GM21447 (cell line): ENCODE results near the gene SHBG.

Experiments used
- ATAC-seq: cut with Tn5 transposase; IDR thresholded peaks from one replicate; pipeline ENCODE4 v1.9.1; 2021; ENCODE audit not compliant: unreplicated experiment

SHBG gene

DNA sequence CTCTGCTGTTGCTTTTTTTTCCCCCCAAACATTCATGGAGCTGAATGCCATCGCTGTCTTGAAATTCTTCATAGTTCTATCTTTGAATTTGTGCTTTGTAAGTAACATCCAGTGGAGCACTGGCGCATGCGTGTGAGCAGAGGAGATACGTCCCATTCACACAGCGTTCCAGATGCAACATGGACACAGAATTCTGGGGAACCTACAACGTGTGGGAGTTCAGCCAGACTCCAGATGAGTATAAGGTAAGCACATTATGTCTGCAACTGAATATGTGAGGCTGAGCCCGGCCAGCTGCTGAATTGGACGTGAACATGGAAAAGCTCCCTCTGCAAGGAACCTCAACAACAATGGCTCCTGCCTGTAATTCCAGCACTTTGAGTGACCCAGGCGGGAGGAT lies 16.5 kb downstream of the SHBG start:
- no peak for ATAC-seq

DNA sequence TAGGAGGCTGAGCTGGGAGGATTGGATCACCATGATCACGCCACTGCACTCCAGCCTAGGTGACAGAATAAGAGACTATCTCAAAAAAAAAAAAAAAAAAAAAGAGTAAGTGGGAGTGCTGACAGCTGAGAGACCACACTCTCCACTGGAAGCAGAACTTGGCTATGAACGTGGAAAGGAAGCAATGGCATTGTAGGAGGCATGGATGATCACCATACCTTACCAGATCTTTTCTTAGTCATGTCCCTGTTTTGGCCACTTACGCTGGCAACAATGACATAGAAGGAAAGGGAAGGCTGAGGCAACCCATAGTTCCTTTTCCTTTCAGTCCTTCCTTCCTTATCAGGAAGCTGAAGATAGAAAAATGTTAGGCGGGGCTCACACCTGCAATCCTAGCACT lies 17.1 kb downstream of the SHBG start:
- no peak for ATAC-seq

DNA sequence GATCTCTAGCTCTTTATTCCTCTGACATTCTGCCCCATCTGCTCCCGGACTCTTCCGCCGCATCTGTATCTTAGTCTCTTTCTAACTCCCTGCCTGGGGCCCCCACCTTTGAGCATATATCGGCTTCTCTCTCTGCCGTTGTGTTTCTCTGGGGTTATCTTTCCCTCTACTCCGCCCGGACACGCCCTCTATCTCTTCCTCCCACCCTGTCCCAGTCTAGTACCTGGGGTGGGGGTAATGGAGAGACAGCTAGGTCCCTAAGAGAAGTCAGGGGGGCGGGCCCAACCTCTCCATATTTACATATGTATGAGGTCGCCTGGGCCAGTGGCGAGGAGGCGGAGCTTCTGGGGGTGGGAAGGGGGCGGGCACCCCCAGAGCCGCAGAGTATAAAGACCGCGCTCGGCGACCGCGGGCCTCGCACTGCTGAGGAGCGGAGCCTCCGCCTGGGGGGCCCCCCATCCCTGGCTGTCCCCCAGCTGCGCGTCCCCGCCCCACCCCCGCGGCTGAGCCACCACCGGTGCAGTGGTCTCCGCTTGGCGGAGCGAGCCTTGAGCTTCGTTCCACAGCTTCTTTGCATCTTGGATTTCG lies 20.7 kb downstream of the SHBG start, which contains the start of gene ATP1B2:
Gene ATP1B2 (plus strand): TSS at position 418 of the 588 bp plus-strand sequence. CDS start 593 bp downstream, outside the sequence.
- ATAC-seq: no peak

DNA sequence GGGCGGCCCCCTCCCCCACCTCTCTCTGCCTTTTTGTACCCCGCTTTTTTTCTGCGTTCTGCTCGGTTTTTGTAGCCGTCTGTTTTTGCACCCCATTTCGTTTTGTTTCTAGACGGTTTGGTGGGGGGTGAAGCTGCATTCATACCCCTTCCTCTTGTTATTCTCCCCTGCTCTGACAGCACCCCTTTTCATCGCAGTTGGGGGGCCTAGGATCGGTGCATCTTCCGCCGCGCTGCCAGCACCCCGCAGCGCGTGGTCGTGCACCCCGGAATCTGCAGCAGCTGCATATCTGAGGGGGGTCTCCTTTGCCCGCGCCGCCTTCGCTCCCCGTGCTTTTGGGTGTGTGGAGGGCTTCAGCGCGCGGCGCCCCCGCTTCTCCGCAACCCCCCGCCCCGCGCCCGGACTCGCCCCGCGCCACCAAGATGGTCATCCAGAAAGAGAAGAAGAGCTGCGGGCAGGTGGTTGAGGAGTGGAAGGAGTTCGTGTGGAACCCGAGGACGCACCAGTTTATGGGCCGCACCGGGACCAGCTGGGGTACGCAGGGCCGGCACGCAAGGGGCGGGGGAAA lies 21.2 kb downstream of the SHBG start:
- no peak for ATAC-seq

DNA sequence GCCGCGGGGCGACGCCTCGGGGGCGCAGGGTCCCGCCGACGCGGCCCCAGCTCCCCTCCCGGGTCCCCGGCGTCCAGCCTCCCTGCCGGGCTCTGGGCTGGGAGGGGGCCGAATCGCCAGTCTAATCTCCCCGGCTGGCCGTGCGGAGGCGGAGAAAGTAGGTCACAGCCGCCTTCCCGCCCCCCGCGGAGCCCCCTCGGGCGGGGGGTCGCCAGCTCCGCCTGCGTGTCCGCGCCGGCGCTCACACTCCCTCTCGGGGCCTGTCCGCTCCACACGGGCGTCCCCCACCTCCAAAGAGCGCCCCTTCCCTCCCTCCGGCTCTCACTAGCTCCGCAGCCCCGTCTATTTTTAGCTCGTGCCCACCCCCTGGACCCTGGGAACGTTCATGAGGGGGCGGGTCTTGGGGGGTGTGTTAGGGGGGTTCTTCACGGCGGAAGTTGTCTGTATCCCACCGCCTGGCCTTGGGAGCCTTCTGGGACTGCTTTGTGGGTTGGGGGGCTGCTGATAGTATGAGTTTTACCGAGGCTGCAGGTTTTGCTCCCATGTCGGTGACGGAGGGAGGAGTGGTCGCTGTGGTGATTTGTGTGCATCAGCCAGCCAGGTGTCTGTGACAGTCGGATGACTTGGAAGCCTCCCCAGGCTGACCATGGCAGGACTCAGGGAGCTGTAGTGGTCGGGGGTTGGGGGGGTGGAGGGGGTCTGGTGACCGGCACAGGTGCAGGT lies 21.9 kb downstream of the SHBG start:
- ATAC-seq: no peak

DNA sequence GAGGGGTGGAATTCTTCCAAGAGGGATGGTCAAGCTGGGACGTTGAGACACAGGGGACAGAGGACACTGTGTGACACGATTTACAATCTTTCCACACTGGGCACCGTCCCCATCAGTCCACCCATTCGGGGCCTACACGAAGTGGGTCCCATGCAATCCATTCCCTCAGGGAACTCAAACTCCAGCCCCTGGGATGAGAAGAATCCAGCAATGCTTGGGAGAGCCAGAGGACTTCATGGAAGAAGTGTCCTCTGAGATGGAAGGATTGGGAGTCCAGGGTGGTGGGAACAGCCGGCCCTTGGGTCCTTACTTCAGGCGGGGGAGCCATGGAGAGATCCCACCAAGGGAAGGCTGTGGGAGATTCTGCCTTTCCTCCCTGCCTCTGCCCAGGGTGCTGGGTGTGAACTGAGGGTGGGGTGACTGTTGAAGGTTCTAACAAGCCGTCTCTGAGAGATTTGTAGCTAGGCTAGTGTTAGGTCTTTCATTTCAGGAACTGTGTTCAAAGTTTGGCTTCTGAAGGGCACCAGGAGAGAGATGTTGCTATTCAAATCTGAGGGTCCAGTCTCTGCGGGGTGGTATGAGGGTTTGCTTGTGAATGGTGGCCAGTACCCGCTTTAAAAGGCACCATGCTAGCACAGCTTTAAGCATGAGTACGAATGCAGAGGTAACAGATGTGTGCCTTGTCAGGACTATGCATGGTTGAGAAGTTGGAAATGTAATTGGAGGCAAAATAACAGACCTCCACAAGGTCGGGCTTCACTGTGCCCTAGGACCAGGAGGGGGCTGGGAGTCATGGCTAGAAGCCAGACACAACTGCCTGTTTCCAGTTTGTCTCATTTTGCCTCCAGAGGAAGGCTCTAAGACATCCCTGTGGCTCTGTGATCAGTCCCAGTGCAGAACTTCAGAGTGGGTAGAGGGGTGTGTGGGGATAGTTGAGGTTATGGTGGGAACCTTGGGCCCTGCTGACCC lies 22.7 kb downstream of the SHBG start:
- no peak for ATAC-seq

DNA sequence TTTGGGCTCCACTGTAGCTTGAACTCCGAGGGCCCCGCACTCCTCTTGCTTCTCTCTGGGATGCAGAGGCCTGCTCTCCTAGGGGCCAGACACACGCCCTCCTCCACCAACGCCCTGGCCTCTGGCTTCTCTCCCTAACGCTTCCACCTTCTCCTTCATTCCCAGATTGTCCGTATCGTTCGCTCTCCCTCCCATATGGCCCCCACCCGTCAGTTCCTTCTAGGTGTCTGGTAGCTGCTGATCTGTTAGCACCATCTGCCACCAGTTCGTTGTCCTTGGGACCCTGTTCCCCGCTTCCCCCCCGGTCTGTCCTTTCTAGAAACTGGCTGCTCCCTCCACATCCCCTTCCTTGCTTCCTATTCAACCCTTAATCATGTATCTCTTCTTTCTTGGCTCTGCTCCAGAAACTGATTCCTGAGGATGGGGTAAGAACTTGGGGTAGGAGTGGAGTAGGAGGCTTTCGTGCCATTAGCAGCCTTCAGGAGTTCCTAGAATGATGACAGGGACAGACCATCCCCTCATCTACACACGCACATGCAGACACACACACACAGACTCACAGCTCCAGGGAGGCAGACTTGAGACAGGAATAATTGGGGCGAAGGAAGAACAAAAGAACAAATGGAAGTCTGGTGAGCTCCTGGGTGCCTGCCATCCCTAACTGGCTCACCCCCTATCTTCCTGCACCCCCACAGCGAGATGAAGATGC lies 25.1 kb downstream of the SHBG start:
- ATAC-seq: no peak

DNA sequence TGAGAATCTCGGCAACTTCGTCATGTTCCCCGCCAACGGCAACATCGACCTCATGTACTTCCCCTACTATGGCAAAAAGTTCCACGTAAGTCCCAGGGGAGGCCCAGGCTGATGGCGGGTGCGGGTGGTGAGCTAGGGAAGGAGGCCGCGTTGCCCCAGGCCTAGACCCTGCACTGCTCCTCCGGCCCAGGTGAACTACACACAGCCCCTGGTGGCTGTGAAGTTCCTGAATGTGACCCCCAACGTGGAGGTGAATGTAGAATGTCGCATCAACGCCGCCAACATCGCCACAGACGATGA lies 25.6 kb downstream of the SHBG start:
- no peak for ATAC-seq

DNA sequence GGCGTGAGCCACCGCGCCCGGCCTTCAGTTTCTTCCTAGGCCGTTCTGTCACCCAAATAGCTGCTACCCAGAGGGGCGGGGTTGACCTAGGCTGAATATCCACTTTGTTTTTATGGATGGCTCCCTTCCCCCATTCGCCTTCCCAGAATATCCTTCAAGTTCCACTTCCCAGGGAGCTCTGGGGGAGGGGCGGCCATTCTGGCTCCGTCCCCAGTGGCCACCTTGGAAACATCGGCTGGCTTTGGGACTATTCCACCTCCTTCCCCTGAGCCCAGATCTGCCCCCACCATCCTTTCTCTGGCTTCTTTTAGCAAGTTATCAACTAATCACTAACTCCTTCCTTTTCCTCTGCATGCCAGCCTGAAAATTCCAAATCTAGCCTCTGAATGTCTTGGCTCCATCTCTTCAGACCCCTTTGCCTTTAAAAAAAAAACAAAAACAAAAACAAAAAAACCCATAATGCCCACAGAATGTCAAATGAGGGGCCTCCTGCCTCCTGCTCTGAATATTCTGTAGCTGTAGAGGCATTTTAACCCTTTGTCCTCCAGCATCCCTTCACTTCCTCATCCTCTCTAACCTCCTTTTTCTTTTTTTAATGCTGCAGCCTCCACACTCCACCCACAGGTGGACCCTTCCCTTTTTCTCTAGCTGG lies 27.1 kb downstream of the SHBG start:
- no peak for ATAC-seq

DNA sequence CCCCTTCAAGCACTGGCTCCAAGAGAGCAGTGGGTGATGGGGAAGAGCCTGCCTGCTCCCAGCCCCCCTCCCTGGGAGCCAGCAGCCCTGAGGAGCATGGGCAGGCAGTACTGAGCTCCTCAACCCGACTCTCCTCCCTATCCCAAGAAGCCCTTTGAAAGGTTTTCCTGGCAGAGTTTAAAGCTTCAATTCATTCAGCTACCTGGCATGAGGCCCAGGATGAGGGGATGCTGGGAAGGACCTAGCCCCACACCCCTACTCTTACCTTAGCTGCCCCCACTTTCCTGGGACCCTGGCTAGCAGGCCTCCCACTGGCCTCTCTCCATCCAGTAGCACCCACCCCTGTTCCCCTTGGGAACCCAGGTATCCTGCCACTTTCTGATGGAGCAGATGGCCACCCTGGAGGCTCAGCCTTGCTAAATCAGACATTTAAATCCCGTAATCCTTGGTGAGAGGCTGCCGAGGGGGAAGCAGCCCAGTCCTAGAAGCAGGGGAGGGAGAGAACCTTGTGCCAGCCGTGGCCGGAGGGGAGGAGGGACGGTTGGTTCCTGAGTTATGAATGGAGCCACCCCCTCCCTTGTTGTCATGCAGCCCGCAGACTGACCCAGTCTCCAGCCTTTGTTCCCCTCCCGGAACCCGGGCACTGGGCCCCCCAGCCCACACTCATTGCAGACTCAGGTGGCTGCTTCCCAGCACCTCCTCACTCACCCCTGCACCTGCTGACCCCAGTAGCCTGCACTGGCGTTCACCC lies 37.9 kb downstream of the SHBG start:
- no peak for ATAC-seq

DNA sequence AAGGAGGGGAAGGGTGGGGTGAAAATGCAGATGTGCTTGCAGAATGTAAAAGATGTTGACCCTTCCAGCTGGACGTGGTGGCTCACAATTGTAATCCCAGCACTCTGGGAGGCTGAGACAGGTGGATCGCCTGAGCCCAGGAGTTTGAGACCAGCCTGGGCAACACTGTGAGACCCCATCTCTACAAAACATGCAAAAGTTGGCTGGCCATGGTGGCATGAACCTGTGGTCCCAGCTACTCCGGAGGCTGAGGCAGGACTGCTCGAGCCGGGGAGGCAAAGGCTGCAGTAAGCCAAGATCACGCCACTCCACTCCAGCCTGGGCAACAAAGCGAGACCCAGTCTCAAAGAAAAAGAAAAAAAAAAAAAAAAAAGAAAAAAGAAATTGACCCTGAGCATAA lies 38.5 kb downstream of the SHBG start:
- no peak for ATAC-seq

DNA sequence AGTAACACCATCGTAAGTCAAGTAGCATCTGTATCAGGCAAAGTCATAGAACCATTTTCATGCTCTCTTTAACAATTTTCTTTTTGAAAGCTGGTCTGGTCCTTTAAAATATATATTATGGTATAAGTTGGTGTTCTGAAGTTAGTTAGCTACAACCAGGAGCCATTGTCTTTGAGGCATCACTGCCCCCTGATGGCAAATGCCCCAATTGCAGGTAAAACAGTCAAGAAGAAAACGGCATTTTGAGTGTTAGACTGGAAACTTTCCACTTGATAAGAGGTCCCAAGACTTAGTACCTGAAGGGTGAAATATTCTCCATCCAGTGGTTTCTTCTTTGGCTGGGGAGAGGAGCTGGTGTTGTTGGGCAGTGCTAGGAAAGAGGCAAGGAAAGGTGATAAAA lies 43.3 kb downstream of the SHBG start:
- ATAC-seq: no peak

DNA sequence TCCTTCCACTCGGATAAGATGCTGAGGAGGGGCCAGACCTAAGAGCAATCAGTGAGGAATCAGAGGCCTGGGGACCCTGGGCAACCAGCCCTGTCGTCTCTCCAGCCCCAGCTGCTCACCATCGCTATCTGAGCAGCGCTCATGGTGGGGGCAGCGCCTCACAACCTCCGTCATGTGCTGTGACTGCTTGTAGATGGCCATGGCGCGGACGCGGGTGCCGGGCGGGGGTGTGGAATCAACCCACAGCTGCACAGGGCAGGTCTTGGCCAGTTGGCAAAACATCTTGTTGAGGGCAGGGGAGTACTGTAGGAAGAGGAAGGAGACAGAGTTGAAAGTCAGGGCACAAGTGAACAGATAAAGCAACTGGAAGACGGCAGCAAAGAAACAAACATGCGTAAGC lies 45.0 kb downstream of the SHBG start:
- no peak for ATAC-seq

DNA sequence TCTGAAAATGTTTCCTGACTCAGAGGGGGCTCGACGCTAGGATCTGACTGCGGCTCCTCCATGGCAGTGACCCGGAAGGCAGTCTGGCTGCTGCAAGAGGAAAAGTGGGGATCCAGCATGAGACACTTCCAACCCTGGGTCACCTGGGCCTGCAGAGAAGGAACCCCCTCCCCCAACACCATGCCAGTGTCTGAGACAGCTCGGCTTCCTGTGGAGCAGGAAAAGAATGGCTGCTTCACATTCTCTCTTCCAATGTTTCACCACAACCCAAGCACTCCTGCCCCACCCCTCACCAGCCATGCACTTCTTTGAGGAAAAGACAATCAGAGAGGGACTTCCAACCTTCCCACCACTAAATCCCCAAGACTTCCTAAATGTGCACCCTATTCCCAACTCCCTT lies 46.6 kb downstream of the SHBG start:
- no peak for ATAC-seq

DNA sequence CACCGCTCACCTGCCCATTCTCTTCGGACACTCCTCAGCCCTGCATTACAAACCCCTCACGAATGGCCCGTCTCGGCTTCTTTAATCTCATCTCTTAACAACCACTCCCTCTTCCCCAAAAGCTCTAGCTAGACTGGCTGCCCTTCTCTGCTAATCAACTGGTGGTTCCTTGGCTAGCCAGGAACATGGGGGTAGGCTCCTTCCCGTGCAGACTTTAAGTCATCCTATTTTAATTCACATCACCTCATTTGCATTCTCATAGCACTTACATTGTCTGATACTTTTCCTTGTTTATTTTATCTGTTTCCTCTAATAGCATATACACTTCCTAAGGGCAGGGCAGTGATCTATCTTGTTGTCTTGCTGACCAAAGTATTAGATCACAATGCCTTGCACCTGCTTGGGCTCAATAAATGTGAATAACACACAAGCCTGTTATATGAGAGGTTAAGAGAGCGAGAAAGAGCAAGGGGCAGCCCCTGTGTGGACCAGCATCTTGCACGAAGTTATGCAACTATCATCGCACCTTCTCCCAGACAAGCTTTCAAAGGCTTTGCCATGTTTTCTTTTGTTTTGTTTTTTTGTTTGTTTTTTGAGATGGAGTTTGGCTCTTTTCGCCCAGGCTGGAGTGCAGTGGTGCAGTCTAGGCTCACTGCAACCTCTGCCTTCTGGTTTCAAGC lies 47.6 kb downstream of the SHBG start:
- no peak for ATAC-seq
